GM23338 (cell line): Measurements from ENCODE around the gene GPNMB.

Experiments used
- CREB1 ChIP-seq: fragments of 250-450 bp; sonication (Bioruptor Pico); IDR thresholded peaks from 2 replicates; pipeline ENCODE4 v1.5.0; 2020; ENCODE audit warnings: low read depth, mild to moderate bottlenecking, moderate library complexity
- EZH2 ChIP-seq: fragments of 200-600 bp; sonication (generic); IDR thresholded peaks from one replicate; pipeline ENCODE4 v1.8.0; 2017; ENCODE audit warnings: antibody characterized with exemption, mild to moderate bottlenecking, low read depth; ENCODE audit not compliant: unreplicated experiment
- EZH2phosphoT487 ChIP-seq: fragments of 200-600 bp; sonication (generic); IDR thresholded peaks from one replicate; pipeline ENCODE4 v1.8.1; 2018; ENCODE audit warnings: antibody characterized with exemption; ENCODE audit not compliant: unreplicated experiment
- JUNB ChIP-seq: IDR thresholded peaks from one replicate; pipeline ENCODE4 v1.6.1; 2016; ENCODE audit warnings: antibody characterized with exemption; ENCODE audit not compliant: unreplicated experiment
- NANOG ChIP-seq: IDR thresholded peaks from 2 replicates; pipeline ENCODE4 v1.6.1; 2016; ENCODE audit warnings: antibody characterized with exemption, borderline replicate concordance
- POLR2AphosphoS5 ChIP-seq: IDR thresholded peaks from 2 replicates; pipeline ENCODE4 v1.6.1; 2016; ENCODE audit warnings: antibody characterized with exemption, low read depth
- REST ChIP-seq: IDR thresholded peaks from one replicate; pipeline ENCODE4 v1.6.1; 2018; ENCODE audit warnings: antibody characterized with exemption; ENCODE audit not compliant: unreplicated experiment
- STAT1 ChIP-seq: IDR thresholded peaks from one replicate; pipeline ENCODE4 v1.6.1; 2016; ENCODE audit warnings: antibody characterized with exemption; ENCODE audit not compliant: unreplicated experiment
- ZNF331 ChIP-seq: fragments of 250-450 bp; sonication (Bioruptor Pico); IDR thresholded peaks from 2 replicates; pipeline ENCODE4 v1.5.0; 2020; ENCODE audit warnings: low read depth, mild to moderate bottlenecking, moderate library complexity
- TF ChIP-seq, protein P1 (sequence below), 2 experiments: fragments of 200-600 bp in 1 of 2; sonication (generic) in 1 of 2; conservative IDR thresholded peaks; 2 replicates each; pipeline versions ENCODE4 v1.5.1 to v1.6.1; 2016 to 2017; ENCODE audit warnings: antibody characterized with exemption in 2 of 2, low read depth in 2 of 2, mild to moderate bottlenecking in 2 of 2, moderate library complexity in 1 of 2
- TF ChIP-seq, protein P2 (sequence below): IDR thresholded peaks from 2 replicates; pipeline ENCODE4 v1.6.1; 2016; ENCODE audit warnings: antibody characterized with exemption
- TF ChIP-seq, protein P3 (sequence below): fragments of 250-450 bp; sonication (Bioruptor Pico); IDR thresholded peaks from 2 replicates; pipeline ENCODE4 v1.5.0; 2020; ENCODE audit warnings: mild to moderate bottlenecking, moderate library complexity

DNA sequence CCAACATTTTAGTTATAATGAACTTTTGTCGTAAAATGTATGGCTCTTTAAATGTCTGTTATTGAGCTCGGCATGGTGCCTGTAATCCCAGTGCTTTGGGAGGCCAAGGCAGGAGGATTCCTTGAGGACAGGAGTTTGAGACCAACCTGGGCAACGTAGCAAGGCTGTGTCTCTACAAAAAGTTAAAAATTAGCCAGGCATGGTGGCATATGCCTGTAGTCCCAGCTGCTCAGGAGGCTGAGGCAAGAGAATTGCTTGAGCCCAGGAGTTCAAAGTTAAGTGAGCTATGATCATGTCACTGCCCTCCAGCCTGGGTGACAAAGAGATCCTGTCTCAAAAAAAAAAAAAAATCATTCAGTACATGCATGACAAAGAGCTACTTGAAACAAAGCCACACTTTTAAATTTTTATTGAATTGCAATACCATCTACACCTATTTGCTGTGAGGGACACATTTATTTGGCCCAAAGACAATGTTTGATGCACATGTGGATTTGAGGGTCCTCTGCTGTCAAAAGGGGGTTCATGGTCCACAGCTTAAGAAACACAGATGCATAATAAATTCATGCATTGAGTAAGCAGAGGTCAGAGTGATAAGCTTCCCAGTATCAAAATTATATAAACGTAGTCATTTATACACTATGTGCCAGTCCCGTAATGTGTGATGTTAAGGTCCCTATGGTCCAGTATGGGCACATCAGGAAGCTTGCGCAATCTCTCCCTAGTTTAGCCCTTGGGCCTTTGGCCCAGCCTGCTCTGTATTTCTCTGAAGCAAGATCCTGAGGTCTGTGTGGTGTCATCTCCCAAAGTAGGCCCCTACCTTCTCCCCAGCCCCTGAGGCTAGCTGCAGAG, 48.2 kb downstream of the GPNMB start:
- TF ChIP-seq, protein P1, sequence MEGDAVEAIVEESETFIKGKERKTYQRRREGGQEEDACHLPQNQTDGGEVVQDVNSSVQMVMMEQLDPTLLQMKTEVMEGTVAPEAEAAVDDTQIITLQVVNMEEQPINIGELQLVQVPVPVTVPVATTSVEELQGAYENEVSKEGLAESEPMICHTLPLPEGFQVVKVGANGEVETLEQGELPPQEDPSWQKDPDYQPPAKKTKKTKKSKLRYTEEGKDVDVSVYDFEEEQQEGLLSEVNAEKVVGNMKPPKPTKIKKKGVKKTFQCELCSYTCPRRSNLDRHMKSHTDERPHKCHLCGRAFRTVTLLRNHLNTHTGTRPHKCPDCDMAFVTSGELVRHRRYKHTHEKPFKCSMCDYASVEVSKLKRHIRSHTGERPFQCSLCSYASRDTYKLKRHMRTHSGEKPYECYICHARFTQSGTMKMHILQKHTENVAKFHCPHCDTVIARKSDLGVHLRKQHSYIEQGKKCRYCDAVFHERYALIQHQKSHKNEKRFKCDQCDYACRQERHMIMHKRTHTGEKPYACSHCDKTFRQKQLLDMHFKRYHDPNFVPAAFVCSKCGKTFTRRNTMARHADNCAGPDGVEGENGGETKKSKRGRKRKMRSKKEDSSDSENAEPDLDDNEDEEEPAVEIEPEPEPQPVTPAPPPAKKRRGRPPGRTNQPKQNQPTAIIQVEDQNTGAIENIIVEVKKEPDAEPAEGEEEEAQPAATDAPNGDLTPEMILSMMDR (conservative IDR thresholded peaks at IDR 0.05; ENCODE audit: low read depth in 2 of 2), result no peak
- no peak for TF ChIP-seq NANOG
- no peak for TF ChIP-seq REST
- no peak for TF ChIP-seq POLR2AphosphoS5
- TF ChIP-seq ZNF331 (CRISPR knock-in tag), result no peak
- no peak for TF ChIP-seq EZH2
- TF ChIP-seq CREB1 (CRISPR knock-in tag), result no peak
- TF ChIP-seq, protein P2, sequence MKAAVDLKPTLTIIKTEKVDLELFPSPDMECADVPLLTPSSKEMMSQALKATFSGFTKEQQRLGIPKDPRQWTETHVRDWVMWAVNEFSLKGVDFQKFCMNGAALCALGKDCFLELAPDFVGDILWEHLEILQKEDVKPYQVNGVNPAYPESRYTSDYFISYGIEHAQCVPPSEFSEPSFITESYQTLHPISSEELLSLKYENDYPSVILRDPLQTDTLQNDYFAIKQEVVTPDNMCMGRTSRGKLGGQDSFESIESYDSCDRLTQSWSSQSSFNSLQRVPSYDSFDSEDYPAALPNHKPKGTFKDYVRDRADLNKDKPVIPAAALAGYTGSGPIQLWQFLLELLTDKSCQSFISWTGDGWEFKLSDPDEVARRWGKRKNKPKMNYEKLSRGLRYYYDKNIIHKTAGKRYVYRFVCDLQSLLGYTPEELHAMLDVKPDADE, result no peak
- TF ChIP-seq EZH2phosphoT487, result no peak
- TF ChIP-seq JUNB, result no peak
- TF ChIP-seq, protein P3, sequence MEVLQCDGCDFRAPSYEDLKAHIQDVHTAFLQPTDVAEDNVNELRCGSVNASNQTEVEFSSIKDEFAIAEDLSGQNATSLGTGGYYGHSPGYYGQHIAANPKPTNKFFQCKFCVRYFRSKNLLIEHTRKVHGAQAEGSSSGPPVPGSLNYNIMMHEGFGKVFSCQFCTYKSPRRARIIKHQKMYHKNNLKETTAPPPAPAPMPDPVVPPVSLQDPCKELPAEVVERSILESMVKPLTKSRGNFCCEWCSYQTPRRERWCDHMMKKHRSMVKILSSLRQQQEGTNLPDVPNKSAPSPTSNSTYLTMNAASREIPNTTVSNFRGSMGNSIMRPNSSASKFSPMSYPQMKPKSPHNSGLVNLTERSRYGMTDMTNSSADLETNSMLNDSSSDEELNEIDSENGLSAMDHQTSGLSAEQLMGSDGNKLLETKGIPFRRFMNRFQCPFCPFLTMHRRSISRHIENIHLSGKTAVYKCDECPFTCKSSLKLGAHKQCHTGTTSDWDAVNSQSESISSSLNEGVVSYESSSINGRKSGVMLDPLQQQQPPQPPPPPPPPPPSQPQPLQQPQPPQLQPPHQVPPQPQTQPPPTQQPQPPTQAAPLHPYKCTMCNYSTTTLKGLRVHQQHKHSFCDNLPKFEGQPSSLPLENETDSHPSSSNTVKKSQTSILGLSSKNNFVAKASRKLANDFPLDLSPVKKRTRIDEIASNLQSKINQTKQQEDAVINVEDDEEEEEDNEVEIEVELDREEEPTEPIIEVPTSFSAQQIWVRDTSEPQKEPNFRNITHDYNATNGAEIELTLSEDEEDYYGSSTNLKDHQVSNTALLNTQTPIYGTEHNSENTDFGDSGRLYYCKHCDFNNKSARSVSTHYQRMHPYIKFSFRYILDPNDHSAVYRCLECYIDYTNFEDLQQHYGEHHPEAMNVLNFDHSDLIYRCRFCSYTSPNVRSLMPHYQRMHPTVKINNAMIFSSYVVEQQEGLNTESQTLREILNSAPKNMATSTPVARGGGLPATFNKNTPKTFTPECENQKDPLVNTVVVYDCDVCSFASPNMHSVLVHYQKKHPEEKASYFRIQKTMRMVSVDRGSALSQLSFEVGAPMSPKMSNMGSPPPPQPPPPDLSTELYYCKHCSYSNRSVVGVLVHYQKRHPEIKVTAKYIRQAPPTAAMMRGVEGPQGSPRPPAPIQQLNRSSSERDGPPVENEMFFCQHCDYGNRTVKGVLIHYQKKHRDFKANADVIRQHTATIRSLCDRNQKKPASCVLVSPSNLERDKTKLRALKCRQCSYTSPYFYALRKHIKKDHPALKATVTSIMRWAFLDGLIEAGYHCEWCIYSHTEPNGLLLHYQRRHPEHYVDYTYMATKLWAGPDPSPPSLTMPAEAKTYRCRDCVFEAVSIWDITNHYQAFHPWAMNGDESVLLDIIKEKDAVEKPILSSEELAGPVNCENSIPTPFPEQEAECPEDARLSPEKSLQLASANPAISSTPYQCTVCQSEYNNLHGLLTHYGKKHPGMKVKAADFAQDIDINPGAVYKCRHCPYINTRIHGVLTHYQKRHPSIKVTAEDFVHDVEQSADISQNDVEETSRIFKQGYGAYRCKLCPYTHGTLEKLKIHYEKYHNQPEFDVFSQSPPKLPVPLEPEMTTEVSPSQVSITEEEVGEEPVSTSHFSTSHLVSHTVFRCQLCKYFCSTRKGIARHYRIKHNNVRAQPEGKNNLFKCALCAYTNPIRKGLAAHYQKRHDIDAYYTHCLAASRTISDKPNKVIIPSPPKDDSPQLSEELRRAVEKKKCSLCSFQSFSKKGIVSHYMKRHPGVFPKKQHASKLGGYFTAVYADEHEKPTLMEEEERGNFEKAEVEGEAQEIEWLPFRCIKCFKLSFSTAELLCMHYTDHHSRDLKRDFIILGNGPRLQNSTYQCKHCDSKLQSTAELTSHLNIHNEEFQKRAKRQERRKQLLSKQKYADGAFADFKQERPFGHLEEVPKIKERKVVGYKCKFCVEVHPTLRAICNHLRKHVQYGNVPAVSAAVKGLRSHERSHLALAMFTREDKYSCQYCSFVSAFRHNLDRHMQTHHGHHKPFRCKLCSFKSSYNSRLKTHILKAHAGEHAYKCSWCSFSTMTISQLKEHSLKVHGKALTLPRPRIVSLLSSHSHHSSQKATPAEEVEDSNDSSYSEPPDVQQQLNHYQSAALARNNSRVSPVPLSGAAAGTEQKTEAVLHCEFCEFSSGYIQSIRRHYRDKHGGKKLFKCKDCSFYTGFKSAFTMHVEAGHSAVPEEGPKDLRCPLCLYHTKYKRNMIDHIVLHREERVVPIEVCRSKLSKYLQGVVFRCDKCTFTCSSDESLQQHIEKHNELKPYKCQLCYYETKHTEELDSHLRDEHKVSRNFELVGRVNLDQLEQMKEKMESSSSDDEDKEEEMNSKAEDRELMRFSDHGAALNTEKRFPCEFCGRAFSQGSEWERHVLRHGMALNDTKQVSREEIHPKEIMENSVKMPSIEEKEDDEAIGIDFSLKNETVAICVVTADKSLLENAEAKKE (CRISPR knock-in tag), result no peak
- TF ChIP-seq STAT1, result no peak
